ENCODE data around the gene EPRS1. TPM values are rescaled to one million over a fixed set of nuclear protein-coding genes. Genes with fewer than 3 reads are reported as not detected.

The EPRS1 gene
- total and polyA plus RNA-seq, 9 of the 15 experiments (the other 6 are each of a cell fraction or from before 2014, with no cell fraction given), result 129 to 291 (median 248) TPM

GRCh38 chr1:220089650-220090556, 43.6 kb upstream of the EPRS1 start, which contains the start of gene BPNT1 (continued):
- TF ChIP-seq MAFG (tag; conservative IDR thresholded peaks at IDR 0.05) (peak; percentile 45), ZEB2 (IDR thresholded peaks at IDR 0.05) (peak; percentile 95), ARID1B (IDR thresholded peaks at IDR 0.05) (peak; percentile 6; the same call in 1 of the 2 replicates), MYC (IDR thresholded peaks at IDR 0.05; ENCODE audit: low read depth, low read length) (peak; percentile 76), MYC (CRISPR knock-in tag; IDR thresholded peaks at IDR 0.05; ENCODE audit: borderline replicate concordance, low read depth) (no peak), ZNF175 (CRISPR knock-in tag; IDR thresholded peaks at IDR 0.05; ENCODE audit: low read depth) (no peak), ZNF146 (CRISPR knock-in tag; IDR thresholded peaks at IDR 0.05; ENCODE audit: unreplicated experiment) (no peak), VEZF1 (CRISPR knock-in tag; IDR thresholded peaks at IDR 0.05) (peak; percentile 82), ZBTB9 (CRISPR knock-in tag; IDR thresholded peaks at IDR 0.05) (0 out of 2 replicates have a peak, but pooled peaks have one; percentile 41), ESRRA (IDR thresholded peaks at IDR 0.05; ENCODE audit: borderline replicate concordance, low read depth) (no peak), ZBTB43 (CRISPR knock-in tag; IDR thresholded peaks at IDR 0.05) (no peak), PHF21A (IDR thresholded peaks at IDR 0.05; ENCODE audit: borderline replicate concordance, low read depth) (peak; percentile 61; the same call in 1 of the 2 replicates), RBM15 (IDR thresholded peaks at IDR 0.05; ENCODE audit: insufficient read depth, low read length) (no peak), BHLHE40 (IDR thresholded peaks at IDR 0.05; ENCODE audit: low read length) (peak; percentile 23; the same call in 1 of the 2 replicates), MTA2 (IDR thresholded peaks at IDR 0.05; ENCODE audit: low read depth) (0 out of 2 replicates have a peak, but pooled peaks have one; percentile 7), IRF1 (CRISPR knock-in tag; IDR thresholded peaks at IDR 0.05; ENCODE audit: borderline replicate concordance) (no peak), USF2 (CRISPR knock-in tag; IDR thresholded peaks at IDR 0.05) (peak; percentile 46; the same call in 1 of the 2 replicates), ZNF354B (CRISPR knock-in tag; IDR thresholded peaks at IDR 0.05) (no peak), PCBP1 (IDR thresholded peaks at IDR 0.05; ENCODE audit: low read depth, low read length, poor library complexity, severe bottlenecking) (no peak), KHSRP (IDR thresholded peaks at IDR 0.05) (no peak), SIN3A (IDR thresholded peaks at IDR 0.05; ENCODE audit: borderline replicate concordance in 2 of 2, control insufficient read depth in 1 of 2, low read depth in 2 of 2, low read length in 2 of 2) (peak; percentile 75 to 87; a peak in 2 of 4 replicates), TRIM24 (IDR thresholded peaks at IDR 0.05) (0 out of 4 replicates have a peak, but pooled peaks of 1 of the 2 experiments have one; percentile 4)
